ENCODE measurements around the gene CCDC134.

GRCh38 chr22:41825376-41825775 is 24.9 kb downstream of the CCDC134 start:
- TF ChIP-seq ELK1 (CRISPR knock-in tag; IDR thresholded peaks at IDR 0.05) (no peak), MAFG (tag; conservative IDR thresholded peaks at IDR 0.05) (0 out of 2 replicates have a peak, but pooled peaks have one; percentile 12), SIN3A (IDR thresholded peaks at IDR 0.05; ENCODE audit: borderline replicate concordance in 2 of 2, control insufficient read depth in 1 of 2, low read depth in 2 of 2, low read length in 2 of 2) (no peak), CTCF (IDR thresholded peaks at IDR 0.05 in 2 of 3, conservative IDR thresholded peaks at IDR 0.05 in 1 of 3; ENCODE audit: insufficient read depth in 2 of 3, low read depth in 1 of 3, low read length in 3 of 3) (no peak), PML (IDR thresholded peaks at IDR 0.05; ENCODE audit: low read length) (no peak), TCF7 (IDR thresholded peaks at IDR 0.05; ENCODE audit: borderline replicate concordance) (no peak), NR3C1 (CRISPR knock-in tag; IDR thresholded peaks at IDR 0.05) (no peak), XRCC3 (IDR thresholded peaks at IDR 0.05) (no peak)
- TF ChIP-seq, protein P1, sequence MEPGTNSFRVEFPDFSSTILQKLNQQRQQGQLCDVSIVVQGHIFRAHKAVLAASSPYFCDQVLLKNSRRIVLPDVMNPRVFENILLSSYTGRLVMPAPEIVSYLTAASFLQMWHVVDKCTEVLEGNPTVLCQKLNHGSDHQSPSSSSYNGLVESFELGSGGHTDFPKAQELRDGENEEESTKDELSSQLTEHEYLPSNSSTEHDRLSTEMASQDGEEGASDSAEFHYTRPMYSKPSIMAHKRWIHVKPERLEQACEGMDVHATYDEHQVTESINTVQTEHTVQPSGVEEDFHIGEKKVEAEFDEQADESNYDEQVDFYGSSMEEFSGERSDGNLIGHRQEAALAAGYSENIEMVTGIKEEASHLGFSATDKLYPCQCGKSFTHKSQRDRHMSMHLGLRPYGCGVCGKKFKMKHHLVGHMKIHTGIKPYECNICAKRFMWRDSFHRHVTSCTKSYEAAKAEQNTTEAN (CRISPR knock-in tag; IDR thresholded peaks at IDR 0.05): no peak

Measured in K562 (cell line).